ENCODE data around the gene HSPB7.

DNA sequence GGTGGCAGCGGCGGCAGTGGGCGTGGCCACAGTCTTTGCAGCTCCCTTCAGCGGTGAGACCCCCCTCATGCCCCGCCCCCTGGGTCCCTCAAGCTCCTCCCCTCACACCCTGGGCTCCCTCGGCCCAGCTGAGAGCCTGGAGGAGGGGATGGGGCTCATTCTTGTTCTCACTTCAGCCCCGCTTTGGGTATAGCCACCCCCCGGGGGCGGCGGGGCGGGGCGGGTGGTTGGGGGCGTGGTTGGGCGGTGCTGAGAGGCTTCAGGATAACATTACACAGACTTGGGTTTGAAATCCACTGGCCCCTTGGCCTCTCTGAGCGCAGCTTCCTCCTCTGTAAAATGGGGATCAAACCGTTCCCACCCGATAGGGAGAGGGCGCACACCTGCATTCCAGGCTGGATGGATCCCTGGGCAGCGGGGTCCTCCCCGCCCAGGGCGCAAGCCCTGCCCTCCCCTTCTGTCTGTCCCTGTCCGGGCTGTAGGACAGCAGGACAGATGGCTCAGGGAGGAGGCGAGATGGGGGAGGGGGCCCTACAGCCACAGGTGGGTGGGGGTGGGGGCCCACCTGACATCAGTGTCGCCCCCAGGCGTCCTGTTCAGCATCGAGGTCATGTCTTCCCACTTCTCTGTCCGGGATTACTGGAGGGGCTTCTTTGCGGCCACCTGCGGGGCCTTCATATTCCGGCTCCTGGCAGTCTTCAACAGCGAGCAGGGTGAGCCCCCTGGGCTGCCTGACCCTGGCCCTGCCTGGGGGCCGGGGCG is 9.1 kb upstream of the HSPB7 start:
- TF ChIP-seq, protein P1, sequence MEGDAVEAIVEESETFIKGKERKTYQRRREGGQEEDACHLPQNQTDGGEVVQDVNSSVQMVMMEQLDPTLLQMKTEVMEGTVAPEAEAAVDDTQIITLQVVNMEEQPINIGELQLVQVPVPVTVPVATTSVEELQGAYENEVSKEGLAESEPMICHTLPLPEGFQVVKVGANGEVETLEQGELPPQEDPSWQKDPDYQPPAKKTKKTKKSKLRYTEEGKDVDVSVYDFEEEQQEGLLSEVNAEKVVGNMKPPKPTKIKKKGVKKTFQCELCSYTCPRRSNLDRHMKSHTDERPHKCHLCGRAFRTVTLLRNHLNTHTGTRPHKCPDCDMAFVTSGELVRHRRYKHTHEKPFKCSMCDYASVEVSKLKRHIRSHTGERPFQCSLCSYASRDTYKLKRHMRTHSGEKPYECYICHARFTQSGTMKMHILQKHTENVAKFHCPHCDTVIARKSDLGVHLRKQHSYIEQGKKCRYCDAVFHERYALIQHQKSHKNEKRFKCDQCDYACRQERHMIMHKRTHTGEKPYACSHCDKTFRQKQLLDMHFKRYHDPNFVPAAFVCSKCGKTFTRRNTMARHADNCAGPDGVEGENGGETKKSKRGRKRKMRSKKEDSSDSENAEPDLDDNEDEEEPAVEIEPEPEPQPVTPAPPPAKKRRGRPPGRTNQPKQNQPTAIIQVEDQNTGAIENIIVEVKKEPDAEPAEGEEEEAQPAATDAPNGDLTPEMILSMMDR (IDR thresholded peaks at IDR 0.05): no peak
- TF ChIP-seq ZNF396 (CRISPR knock-in tag; IDR thresholded peaks at IDR 0.05; ENCODE audit: borderline replicate concordance) (no peak), CBFB (CRISPR knock-in tag; IDR thresholded peaks at IDR 0.05; ENCODE audit: low read depth) (no peak), FOXP1 (CRISPR knock-in tag; IDR thresholded peaks at IDR 0.05; ENCODE audit: borderline replicate concordance) (no peak), NFE2L1 (CRISPR knock-in tag; IDR thresholded peaks at IDR 0.05) (no peak), ZNF416 (CRISPR knock-in tag; IDR thresholded peaks at IDR 0.05) (no peak), PRRX2 (CRISPR knock-in tag; IDR thresholded peaks at IDR 0.05) (no peak), TEAD1 (CRISPR knock-in tag; IDR thresholded peaks at IDR 0.05) (no peak)
- TF ChIP-seq, protein P2, sequence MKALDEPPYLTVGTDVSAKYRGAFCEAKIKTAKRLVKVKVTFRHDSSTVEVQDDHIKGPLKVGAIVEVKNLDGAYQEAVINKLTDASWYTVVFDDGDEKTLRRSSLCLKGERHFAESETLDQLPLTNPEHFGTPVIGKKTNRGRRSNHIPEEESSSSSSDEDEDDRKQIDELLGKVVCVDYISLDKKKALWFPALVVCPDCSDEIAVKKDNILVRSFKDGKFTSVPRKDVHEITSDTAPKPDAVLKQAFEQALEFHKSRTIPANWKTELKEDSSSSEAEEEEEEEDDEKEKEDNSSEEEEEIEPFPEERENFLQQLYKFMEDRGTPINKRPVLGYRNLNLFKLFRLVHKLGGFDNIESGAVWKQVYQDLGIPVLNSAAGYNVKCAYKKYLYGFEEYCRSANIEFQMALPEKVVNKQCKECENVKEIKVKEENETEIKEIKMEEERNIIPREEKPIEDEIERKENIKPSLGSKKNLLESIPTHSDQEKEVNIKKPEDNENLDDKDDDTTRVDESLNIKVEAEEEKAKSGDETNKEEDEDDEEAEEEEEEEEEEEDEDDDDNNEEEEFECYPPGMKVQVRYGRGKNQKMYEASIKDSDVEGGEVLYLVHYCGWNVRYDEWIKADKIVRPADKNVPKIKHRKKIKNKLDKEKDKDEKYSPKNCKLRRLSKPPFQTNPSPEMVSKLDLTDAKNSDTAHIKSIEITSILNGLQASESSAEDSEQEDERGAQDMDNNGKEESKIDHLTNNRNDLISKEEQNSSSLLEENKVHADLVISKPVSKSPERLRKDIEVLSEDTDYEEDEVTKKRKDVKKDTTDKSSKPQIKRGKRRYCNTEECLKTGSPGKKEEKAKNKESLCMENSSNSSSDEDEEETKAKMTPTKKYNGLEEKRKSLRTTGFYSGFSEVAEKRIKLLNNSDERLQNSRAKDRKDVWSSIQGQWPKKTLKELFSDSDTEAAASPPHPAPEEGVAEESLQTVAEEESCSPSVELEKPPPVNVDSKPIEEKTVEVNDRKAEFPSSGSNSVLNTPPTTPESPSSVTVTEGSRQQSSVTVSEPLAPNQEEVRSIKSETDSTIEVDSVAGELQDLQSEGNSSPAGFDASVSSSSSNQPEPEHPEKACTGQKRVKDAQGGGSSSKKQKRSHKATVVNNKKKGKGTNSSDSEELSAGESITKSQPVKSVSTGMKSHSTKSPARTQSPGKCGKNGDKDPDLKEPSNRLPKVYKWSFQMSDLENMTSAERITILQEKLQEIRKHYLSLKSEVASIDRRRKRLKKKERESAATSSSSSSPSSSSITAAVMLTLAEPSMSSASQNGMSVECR (CRISPR knock-in tag; IDR thresholded peaks at IDR 0.05; ENCODE audit: borderline replicate concordance): no peak
- TF ChIP-seq, protein P3, sequence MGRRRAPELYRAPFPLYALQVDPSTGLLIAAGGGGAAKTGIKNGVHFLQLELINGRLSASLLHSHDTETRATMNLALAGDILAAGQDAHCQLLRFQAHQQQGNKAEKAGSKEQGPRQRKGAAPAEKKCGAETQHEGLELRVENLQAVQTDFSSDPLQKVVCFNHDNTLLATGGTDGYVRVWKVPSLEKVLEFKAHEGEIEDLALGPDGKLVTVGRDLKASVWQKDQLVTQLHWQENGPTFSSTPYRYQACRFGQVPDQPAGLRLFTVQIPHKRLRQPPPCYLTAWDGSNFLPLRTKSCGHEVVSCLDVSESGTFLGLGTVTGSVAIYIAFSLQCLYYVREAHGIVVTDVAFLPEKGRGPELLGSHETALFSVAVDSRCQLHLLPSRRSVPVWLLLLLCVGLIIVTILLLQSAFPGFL (CRISPR knock-in tag; IDR thresholded peaks at IDR 0.05; ENCODE audit: borderline replicate concordance): no peak
- TF ChIP-seq, protein P4, sequence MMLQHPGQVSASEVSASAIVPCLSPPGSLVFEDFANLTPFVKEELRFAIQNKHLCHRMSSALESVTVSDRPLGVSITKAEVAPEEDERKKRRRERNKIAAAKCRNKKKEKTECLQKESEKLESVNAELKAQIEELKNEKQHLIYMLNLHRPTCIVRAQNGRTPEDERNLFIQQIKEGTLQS (CRISPR knock-in tag; conservative IDR thresholded peaks at IDR 0.05): no peak
- TF ChIP-seq, protein P5, sequence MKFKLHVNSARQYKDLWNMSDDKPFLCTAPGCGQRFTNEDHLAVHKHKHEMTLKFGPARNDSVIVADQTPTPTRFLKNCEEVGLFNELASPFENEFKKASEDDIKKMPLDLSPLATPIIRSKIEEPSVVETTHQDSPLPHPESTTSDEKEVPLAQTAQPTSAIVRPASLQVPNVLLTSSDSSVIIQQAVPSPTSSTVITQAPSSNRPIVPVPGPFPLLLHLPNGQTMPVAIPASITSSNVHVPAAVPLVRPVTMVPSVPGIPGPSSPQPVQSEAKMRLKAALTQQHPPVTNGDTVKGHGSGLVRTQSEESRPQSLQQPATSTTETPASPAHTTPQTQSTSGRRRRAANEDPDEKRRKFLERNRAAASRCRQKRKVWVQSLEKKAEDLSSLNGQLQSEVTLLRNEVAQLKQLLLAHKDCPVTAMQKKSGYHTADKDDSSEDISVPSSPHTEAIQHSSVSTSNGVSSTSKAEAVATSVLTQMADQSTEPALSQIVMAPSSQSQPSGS (CRISPR knock-in tag; IDR thresholded peaks at IDR 0.05; ENCODE audit: borderline replicate concordance, low read depth): no peak

Data from WTC11 (cell line).